C4-2B (cell line): ENCODE data around the gene PPTC7.
"Not testable (repeated sequence)": the region's sequence is repeated elsewhere in the genome, so short reads cannot be mapped to it uniquely, and the experiment has no call there.

Experiments used
- H3K27ac ChIP-seq: fragments of 450-650 bp; 2 replicates; pipeline ENCODE4 v1.5.1; 2017
- ZFX ChIP-seq: fragments of 450-650 bp; IDR thresholded peaks from 2 replicates; pipeline ENCODE4 v1.6.1; 2017
- TF ChIP-seq, protein P1 (sequence below): fragments of 450-650 bp; conservative IDR thresholded peaks from 2 replicates; pipeline ENCODE4 v1.5.1; 2017; ENCODE audit warnings: mild to moderate bottlenecking

PPTC7 gene

DNA sequence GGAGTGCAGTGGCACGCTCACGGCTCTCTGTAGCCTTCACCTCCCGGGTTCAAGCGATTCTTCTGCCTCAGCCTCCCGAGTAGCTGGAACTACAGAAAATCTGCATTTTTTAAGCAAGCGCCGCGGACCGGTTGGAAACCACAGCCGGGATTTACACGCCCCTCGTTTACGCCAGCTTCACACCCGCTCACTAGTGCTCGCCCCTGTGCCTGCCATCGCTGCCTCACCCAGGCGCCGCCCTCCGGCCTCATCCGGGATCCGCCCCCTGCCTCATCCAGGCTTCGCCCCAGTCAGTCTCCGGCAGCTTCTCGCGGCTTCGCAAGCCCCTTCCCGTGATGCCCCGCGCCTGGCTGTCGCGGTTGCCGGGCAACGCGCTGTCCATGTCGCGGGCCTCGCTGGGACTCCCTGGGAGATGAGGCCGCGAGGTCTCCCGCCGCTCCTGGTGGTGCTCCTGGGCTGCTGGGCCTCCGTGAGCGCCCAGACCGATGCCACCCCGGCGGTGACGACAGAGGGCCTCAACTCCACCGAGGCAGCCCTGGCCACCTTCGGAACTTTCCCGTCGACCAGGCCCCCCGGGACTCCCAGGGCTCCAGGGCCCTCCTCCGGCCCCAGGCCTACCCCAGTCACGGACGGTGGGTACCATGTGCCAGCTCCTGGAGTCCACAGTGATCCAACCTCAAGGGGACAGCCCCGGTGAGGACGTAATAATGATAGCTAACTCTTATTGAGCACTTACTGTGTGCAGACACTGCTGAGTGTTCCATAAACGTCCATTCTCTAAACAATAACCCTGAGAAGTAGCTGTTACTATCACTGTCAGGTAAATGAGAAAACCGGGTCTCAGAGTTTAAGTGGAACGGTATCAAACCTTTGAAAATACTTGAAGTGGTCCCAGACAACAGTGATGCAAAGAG is 30.9 kb upstream of the PPTC7 start, which contains the start of gene TCTN1:
Gene TCTN1, plus strand, starts transcription at position 359 of the 914 bp plus-strand sequence. Its CDS starts 54 bp downstream, at position 413.
- peak within 1 kb of the TSS; percentile 81 for H3K27ac ChIP-seq
- TF ChIP-seq, protein P1, sequence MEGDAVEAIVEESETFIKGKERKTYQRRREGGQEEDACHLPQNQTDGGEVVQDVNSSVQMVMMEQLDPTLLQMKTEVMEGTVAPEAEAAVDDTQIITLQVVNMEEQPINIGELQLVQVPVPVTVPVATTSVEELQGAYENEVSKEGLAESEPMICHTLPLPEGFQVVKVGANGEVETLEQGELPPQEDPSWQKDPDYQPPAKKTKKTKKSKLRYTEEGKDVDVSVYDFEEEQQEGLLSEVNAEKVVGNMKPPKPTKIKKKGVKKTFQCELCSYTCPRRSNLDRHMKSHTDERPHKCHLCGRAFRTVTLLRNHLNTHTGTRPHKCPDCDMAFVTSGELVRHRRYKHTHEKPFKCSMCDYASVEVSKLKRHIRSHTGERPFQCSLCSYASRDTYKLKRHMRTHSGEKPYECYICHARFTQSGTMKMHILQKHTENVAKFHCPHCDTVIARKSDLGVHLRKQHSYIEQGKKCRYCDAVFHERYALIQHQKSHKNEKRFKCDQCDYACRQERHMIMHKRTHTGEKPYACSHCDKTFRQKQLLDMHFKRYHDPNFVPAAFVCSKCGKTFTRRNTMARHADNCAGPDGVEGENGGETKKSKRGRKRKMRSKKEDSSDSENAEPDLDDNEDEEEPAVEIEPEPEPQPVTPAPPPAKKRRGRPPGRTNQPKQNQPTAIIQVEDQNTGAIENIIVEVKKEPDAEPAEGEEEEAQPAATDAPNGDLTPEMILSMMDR, result no peak
- peak; percentile 96 for TF ChIP-seq ZFX

DNA sequence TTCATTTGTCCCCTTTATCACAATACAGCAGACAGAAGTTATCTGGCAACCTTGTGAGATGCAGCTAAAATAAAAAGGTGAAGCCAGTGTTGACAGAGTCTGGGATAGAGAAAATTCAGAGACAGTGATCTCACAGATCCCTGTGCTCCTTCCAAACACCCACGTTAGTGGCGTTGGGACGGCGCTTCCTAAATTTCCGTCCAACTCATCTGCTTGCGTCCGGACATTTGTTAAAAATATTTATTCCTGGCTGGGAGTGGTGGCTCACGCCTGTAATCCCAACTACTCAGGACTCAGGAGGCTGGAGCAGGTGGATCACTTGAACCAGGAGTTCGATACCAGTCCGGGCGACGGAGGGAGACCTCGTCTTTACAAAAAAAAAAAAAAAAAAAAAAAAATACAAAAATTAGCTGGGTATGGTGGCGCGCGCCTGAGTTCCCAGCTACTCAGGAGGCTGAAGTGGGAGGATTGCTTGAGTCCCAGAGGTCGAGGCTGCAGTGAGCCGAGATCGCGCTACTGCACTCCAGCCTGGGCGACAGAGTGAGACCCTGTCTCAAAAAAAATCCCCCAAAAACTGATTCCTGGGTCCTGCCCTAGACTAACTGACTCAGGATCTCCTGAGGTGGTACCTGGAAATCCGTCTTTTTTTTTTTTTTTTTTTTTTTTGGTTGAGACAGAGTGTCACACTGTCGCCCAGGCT is 30.1 kb upstream of the PPTC7 start:
- H3K27ac ChIP-seq, result peak overlapping the region; percentile 81
- no peak for TF ChIP-seq ZFX

DNA sequence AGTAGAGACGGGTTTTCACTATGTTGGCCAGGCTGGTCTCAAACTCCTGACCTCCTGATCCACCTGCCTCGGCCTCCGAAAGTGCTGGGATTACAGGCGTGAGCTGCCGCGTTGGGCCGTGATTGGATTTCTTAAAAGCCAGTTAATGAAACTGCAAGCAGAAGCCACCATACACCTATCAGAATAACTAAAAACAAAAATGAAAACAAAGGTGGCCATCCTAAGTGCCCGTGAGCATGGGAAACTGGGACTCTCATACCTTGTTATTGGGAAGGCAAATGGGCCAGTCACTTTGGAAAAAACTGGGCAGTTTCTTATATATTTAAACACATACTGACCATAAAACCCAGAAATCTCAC is 23.1 kb upstream of the PPTC7 start:
- no peak overlapping the region for H3K27ac ChIP-seq
- TF ChIP-seq, protein P1, result no peak
- TF ChIP-seq ZFX, result no peak

DNA sequence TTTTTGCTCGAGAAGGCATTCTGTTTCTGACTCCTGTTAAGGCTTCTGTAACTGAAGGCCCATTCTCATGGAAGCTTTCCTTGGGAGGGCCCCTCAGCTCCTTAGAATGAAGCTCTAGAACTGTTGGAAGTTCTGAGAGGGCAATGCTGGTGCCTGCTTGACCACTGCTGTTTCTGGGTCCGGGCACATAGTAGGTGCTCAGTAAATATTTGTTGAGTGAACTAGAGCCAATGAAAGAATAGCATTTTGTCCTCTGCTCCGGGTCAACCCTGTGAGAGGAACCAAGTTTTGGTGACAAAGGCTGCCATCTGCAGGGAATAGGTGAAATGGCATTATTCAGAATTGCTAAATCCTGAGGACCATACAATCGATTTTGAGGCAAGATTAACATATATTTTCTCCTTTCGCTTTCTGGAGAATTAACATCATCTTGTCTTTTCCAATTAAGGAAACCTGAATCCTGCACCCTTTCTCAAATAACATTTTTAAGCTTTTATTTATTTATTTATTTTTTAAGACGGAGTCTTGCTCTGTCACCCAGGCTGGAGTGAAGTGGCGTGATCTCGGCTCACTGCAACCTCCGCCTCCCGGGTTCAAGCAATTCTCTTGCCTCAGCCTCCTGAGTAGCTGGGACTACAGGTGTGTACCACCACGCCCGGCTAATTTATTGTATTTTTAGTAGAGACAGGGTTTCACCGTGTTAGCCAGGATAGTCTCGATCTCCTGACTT is 19.1 kb upstream of the PPTC7 start:
- TF ChIP-seq, protein P1, result peak; percentile 79
- not testable (repeated sequence) for H3K27ac ChIP-seq

DNA sequence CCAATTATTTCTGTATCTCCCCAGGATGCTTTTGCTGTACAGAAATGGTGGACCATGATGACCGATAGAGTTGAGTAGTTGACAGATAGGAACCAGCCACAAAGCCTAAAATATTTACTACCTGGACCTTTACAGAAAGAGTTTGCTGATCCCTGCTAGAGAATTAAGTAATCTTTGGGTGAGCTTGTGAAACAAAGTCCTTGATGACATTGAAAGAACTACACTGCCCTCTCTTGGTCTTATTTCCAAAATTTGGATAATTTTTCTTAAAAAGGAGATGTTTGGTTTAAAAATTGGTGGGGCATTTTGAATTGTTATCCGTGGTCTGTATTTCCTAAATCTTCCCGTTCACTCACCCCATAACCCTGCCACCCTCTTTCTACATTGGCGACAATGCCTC is 17.1 kb upstream of the PPTC7 start:
- H3K27ac ChIP-seq, result no peak overlapping the region
- no peak for TF ChIP-seq ZFX
- TF ChIP-seq, protein P1, result no peak; the same call in 1 of the 2 replicates

DNA sequence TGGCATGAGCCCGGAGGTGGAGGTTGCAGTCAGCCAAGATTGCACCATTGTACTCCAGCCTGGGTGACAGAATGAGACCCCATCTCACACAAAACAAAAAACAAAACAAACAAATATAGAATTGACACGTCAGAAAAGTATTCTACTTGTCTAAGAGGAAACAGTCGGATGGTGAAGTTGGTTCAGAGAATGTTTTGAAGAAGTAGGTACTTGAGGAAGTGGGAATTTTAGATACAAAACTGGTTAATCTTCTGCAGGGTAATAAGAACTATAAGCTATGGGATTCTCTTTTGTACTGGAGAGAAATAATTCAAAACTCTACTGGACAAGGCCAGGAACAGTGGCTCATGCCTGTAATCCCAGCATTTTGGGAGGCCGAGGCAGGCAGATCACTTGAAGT is 16.2 kb upstream of the PPTC7 start:
- TF ChIP-seq ZFX, result no peak
- TF ChIP-seq, protein P1, result no peak
- H3K27ac ChIP-seq, result no peak overlapping the region

DNA sequence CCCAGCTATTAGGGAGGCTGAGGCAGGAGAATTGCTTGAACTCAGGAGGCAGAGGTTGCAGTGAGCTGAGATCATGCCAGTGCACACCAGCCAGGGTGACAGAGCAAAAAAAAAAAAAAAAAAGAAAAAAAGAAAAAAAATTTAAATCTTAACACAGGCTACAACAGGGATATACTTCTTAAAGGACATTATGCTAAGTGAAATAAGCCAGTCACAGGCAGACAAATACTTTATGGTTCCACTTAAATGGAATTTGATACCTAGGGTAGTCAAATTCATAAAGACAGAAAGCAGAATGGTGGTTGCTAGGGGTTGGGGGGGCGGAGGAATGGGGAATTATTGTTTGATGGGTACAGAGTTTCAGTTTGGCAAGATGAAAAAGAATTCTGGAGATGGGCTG is 14.8 kb upstream of the PPTC7 start:
- H3K27ac ChIP-seq, result no peak overlapping the region
- TF ChIP-seq ZFX, result no peak
- TF ChIP-seq, protein P1, result no peak

DNA sequence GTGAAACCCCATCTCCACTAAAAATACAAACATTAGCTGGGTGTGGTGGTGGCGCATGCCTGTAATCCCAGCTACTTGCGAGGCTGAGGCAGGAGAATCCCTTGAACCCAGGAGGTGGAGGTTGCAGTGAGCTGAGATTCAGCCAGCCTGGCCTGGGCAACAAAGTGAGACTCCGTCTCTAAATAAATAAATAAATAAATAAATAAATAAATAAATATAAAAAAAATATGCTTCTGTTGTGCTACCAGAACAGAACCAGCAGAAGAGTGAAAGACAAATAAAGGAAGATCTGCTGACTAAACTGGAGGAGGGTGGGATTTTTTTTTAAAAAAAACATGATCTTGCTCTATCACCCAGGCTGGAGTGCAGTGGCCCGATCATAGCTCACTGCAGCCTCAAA is 9.8 kb upstream of the PPTC7 start:
- H3K27ac ChIP-seq, result not testable (repeated sequence)
